Small intestine (tissue), 7 donors: ENCODE results near the gene CYBRD1. TPM values are rescaled to one million over a fixed set of nuclear protein-coding genes. Genes with fewer than 3 reads are reported as not detected.
"Not testable (repeated sequence)": the region's sequence is repeated elsewhere in the genome, so short reads cannot be mapped to it uniquely, and the experiment has no call there.

ENCODE experiments used
- DNase-seq, 2 donors: peaks; one replicate each; pipeline versions ENCODE4 v3.0.0 to v3.0.0-alpha.2; 2013
- FAIRE-seq: peaks from 2 replicates; lab custom pipeline; 2012; peaks lifted over from hg19 to GRCh38; lab: Jason Lieb, UNC
- H3K27ac ChIP-seq, 3 donors: one replicate each; pipeline ENCODE4 v1.5.1; 2013; ENCODE audit warnings: low read length in 2 of 3, mild to moderate bottlenecking in 2 of 3, control low read depth in 1 of 3, inconsistent platforms in 1 of 3, low read depth in 1 of 3, moderate library complexity in 1 of 3
- H3K27me3 ChIP-seq, 3 donors: one replicate each; pipeline ENCODE4 v1.6.1; 2013; ENCODE audit warnings: low read length in 3 of 3, inconsistent platforms in 1 of 3; ENCODE audit not compliant: control insufficient read depth in 3 of 3, insufficient read depth in 3 of 3
- H3K36me3 ChIP-seq, 3 donors: one replicate each; pipeline ENCODE4 v1.6.1; 2013; ENCODE audit warnings: low read length in 3 of 3, inconsistent platforms in 1 of 3, low read depth in 1 of 3, mild to moderate bottlenecking in 1 of 3, moderate library complexity in 1 of 3; ENCODE audit not compliant: control insufficient read depth in 3 of 3, insufficient read depth in 2 of 3
- H3K4me1 ChIP-seq, 3 donors: one replicate each; pipeline ENCODE4 v1.6.1; 2013; ENCODE audit warnings: low read length in 2 of 3, inconsistent platforms in 1 of 3, low read depth in 1 of 3, mild to moderate bottlenecking in 1 of 3, moderate library complexity in 1 of 3; ENCODE audit not compliant: control insufficient read depth in 3 of 3, insufficient read depth in 2 of 3
- H3K4me3 ChIP-seq, 3 donors: one replicate each; pipeline ENCODE4 v1.5.1; 2013; ENCODE audit warnings: low read length in 3 of 3, control low read depth in 1 of 3, inconsistent platforms in 1 of 3, low read depth in 1 of 3, mild to moderate bottlenecking in 1 of 3, moderate library complexity in 1 of 3
- H3K9me3 ChIP-seq, 2 donors: one replicate each; pipeline ENCODE4 v1.6.1; 2013; ENCODE audit warnings: low read depth in 1 of 2, low read length in 1 of 2; ENCODE audit not compliant: control insufficient read depth in 2 of 2, insufficient read depth in 1 of 2
- WGBS, 3 donors: extraction: QIAGEN DNeasy Blood & Tissue Kit; methylation state at CpG; one replicate each; pipeline ENCODE4 v1.1.7; 2013; 5-methylcytosine and 5-hydroxymethylcytosine counted together
- polyA plus RNA-seq, 4 donors: library from polyadenylated mRNA; stranded (reverse) in 3 of 4; unstranded in 1 of 4; fragments of 200-250 nt in 3 of 4; fragments of 120-200 nt in 1 of 4; gene quantifications; one replicate each; pipeline versions ENCODE4 v1.2.1 to v1.2.3, GENCODE V29; 2013
- donor health status: healthy with polysubstance abuse.
- donor health status: control.
- donor health status: control.
- donor health status: Bipolar disorder and iron deficiency.
- donor health status: healthy.

CYBRD1 gene
- polyA plus RNA-seq, 4 donors: 12.4 to 305 (median 182) TPM

GRCh38 chr2:171531291-171531690, 9.0 kb downstream of the CYBRD1 start:
- Histone ChIP-seq H3K4me3 (no peak overlapping the region), H3K27ac (no peak overlapping the region), H3K4me1 (no peaks in the 10 kb centered on the region), H3K36me3 (peaks cover 0 to 8% (median 0%) of the 10 kb centered on the region in 3 donors), H3K27me3 (peaks cover 0 to 4% (median 0%) of the 10 kb centered on the region in 3 donors), H3K9me3 (peaks cover 0 to 3% of the 10 kb centered on the region in 2 donors)
- no peak for DNase-seq
- no peak for FAIRE-seq
- WGBS, 3 donors: 46 to 76% (median 58%) methylated on average over 7 of the region's 7 CpGs

GRCh38 chr2:171531836-171532450, 9.7 kb downstream of the CYBRD1 start:
- peaks cover 0 to 4% (median 0%) of the 10 kb centered on the region in 3 donors for H3K27me3 ChIP-seq
- no peak for DNase-seq
- H3K9me3 ChIP-seq: peaks cover 0 to 3% of the 10 kb centered on the region in 2 donors
- peaks cover 0 to 8% (median 0%) of the 10 kb centered on the region in 3 donors for H3K36me3 ChIP-seq
- H3K4me3 ChIP-seq: no peak overlapping the region
- WGBS, 3 donors: 58 to 93% (median 81%) methylated on average over 3 of the region's 3 CpGs
- H3K27ac ChIP-seq: no peak overlapping the region
- FAIRE-seq: no peak
- no peaks in the 10 kb centered on the region for H3K4me1 ChIP-seq

- DNase-seq: no peak
- H3K9me3 ChIP-seq: peaks cover 0 to 3% of the 10 kb centered on the region in 2 donors
- no peak overlapping the region for H3K4me3 ChIP-seq
- no peaks in the 10 kb centered on the region for H3K4me1 ChIP-seq
- WGBS, 3 donors: 94 to 100% (median 94%) methylated on average over 1 of the region's 1 CpG
- peaks cover 0 to 7% (median 0%) of the 10 kb centered on the region in 3 donors for H3K36me3 ChIP-seq
- FAIRE-seq: no peak
- H3K27me3 ChIP-seq: peaks cover 0 to 5% (median 0%) of the 10 kb centered on the region in 3 donors
- H3K27ac ChIP-seq: no peak overlapping the region
These were observed 11.1 kb downstream of the CYBRD1 start for GRCh38 chr2:171533331-171533730.

- H3K9me3 ChIP-seq, H3K27me3 ChIP-seq, H3K4me1 ChIP-seq, DNase-seq, H3K4me3 ChIP-seq, H3K36me3 ChIP-seq, FAIRE-seq, H3K27ac ChIP-seq: not testable (repeated sequence)
- 85 to 91% (median 90%) methylated on average over 4 of the region's 4 CpGs for WGBS, 3 donors
These were observed 13.3 kb downstream of the CYBRD1 start for GRCh38 chr2:171535528-171535927.

- H3K4me3 ChIP-seq: no peak overlapping the region
- H3K27me3 ChIP-seq: peaks cover 0 to 6% (median 0%) of the 10 kb centered on the region in 3 donors
- DNase-seq: no peak
- FAIRE-seq: no peak
- H3K27ac ChIP-seq: no peak overlapping the region
- WGBS, 3 donors: 82 to 90% (median 85%) methylated on average over 4 of the region's 4 CpGs
- H3K4me1 ChIP-seq: no peaks in the 10 kb centered on the region
- no peaks in the 10 kb centered on the region for H3K9me3 ChIP-seq
- peaks cover 0 to 4% (median 1%) of the 10 kb centered on the region in 3 donors for H3K36me3 ChIP-seq
These were observed 18.2 kb downstream of the CYBRD1 start for GRCh38 chr2:171540437-171540836.

GRCh38 chr2:171541202-171541887, 19.1 kb downstream of the CYBRD1 start:
- DNase-seq (peak in 1 of 2 donors; percentile 32), FAIRE-seq (no peak)
- no peaks in the 10 kb centered on the region for H3K4me1 ChIP-seq
- no peaks in the 10 kb centered on the region for H3K9me3 ChIP-seq
- no peak overlapping the region for H3K27ac ChIP-seq
- H3K4me3 ChIP-seq: no peak overlapping the region
- H3K27me3 ChIP-seq: peaks cover 0 to 6% (median 0%) of the 10 kb centered on the region in 3 donors
- H3K36me3 ChIP-seq: peaks cover 0 to 4% (median 4%) of the 10 kb centered on the region in 3 donors
- 82 to 89% (median 88%) methylated on average over 6 of the region's 6 CpGs for WGBS, 3 donors

GRCh38 chr2:171545086-171545485, 22.8 kb downstream of the CYBRD1 start:
- no peak for FAIRE-seq
- Histone ChIP-seq H3K4me1 (no peaks in the 10 kb centered on the region), H3K4me3 (no peak overlapping the region), H3K9me3 (no peaks in the 10 kb centered on the region), H3K36me3 (peaks cover 0 to 10% (median 4%) of the 10 kb centered on the region in 3 donors), H3K27ac (no peak overlapping the region), H3K27me3 (peaks cover 0 to 3% (median 0%) of the 10 kb centered on the region in 3 donors)
- 96 to 98% (median 97%) methylated on average over 1 of the region's 1 CpG for WGBS, 3 donors
- DNase-seq: no peak

GRCh38 chr2:171547256-171547655, 25.0 kb downstream of the CYBRD1 start:
- FAIRE-seq: no peak
- Histone ChIP-seq H3K27ac (no peak overlapping the region), H3K4me1 (no peaks in the 10 kb centered on the region)

More at GRCh38 chr2:171547256-171547655, 25.0 kb downstream of the CYBRD1 start:
- DNase-seq: no peak
- peaks cover 0 to 12% (median 4%) of the 10 kb centered on the region in 3 donors for H3K36me3 ChIP-seq
- H3K4me3 ChIP-seq: no peak overlapping the region
- no peaks in the 10 kb centered on the region for H3K9me3 ChIP-seq
- H3K27me3 ChIP-seq: peaks cover 0 to 3% (median 0%) of the 10 kb centered on the region in 3 donors
